GM21360 (cell line): ENCODE data around the gene GATM.
"Not testable (repeated sequence)": the region's sequence is repeated elsewhere in the genome, so short reads cannot be mapped to it uniquely, and the experiment has no call there.

ENCODE experiments used
- ATAC-seq: cut with Tn5 transposase; IDR thresholded peaks from one replicate; pipeline ENCODE4 v1.9.1; 2021; ENCODE audit warnings: mild to moderate bottlenecking, moderate library complexity; ENCODE audit not compliant: unreplicated experiment

The GATM gene

DNA sequence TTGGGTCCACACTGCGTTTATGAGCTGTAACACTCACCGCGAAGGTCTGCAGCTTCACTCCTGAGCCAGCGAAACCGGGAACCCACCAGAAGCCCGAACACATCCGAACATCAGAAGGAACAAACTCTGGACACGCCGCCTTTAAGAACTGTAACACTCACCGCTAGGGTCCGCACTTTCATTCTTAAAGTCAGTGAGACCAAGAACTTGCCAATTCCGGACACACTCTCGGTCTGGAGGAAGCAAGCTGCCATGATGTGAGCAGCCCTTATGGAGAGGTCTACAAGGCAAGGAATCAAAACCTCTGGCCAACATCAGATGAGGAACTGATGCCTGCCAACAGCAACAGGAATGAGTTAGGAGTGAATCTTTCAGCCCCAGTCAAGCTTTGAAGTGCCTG, 63.4 kb downstream of the GATM start:
- ATAC-seq: no peak

- ATAC-seq: not testable (repeated sequence)
Observed at GRCh38 chr15:45314117-45314516, 64.2 kb downstream of the GATM start.
